HCT116 (cell line): ENCODE results near the gene IGF2BP3.

Experiments
- ATF3 ChIP-seq: IDR thresholded peaks from 2 replicates; pipeline ENCODE4 v1.6.1; 2012
- CBX3 ChIP-seq: IDR thresholded peaks from 2 replicates; pipeline ENCODE4 v1.6.1; 2012; ENCODE audit warnings: low read depth
- CTCF ChIP-seq, 3 experiments: fragments of 200-600 bp in 1 of 3; sonication (generic) in 1 of 3; IDR thresholded peaks in 2 of 3; conservative IDR thresholded peaks in 1 of 3; 2 replicates each; pipeline ENCODE4 v1.5.1; 2012 to 2017; ENCODE audit warnings: low read depth in 2 of 3, low read length in 2 of 3, antibody characterized with exemption in 1 of 3, borderline replicate concordance in 1 of 3, control low read depth in 1 of 3, mild to moderate bottlenecking in 1 of 3, mixed read lengths in 1 of 3, mixed run types in 1 of 3, moderate library complexity in 1 of 3; ENCODE audit not compliant: insufficient read depth in 1 of 3
- EZH2phosphoT487 ChIP-seq: fragments of 200-600 bp; IDR thresholded peaks from 2 replicates; pipeline ENCODE4 v1.6.1; 2018; ENCODE audit warnings: antibody characterized with exemption, borderline replicate concordance
- FOSL1 ChIP-seq: IDR thresholded peaks from 2 replicates; pipeline ENCODE4 v1.6.1; 2012; ENCODE audit warnings: low read depth
- POLR2A ChIP-seq: IDR thresholded peaks from 2 replicates; pipeline ENCODE4 v1.7.0; 2011; ENCODE audit warnings: borderline replicate concordance; ENCODE audit not compliant: insufficient read depth, insufficient read length; ENCODE audit errors: extremely low read depth
- POLR2AphosphoS5 ChIP-seq: IDR thresholded peaks from 2 replicates; pipeline ENCODE4 v1.6.1; 2011; ENCODE audit warnings: mild to moderate bottlenecking, low read depth, low read length, moderate library complexity
- RAD21 ChIP-seq: IDR thresholded peaks from 2 replicates; pipeline ENCODE4 v1.6.1; 2012; ENCODE audit warnings: low read depth, mild to moderate bottlenecking
- SRF ChIP-seq: IDR thresholded peaks from 2 replicates; pipeline ENCODE4 v1.6.1; 2012; ENCODE audit warnings: low read depth
- YY1 ChIP-seq: IDR thresholded peaks from 2 replicates; pipeline ENCODE4 v1.6.1; 2011; ENCODE audit warnings: low read length, low read depth, moderate library complexity, mild to moderate bottlenecking; ENCODE audit not compliant: insufficient replicate concordance; ENCODE audit errors: extremely low read depth
- ZNF274 ChIP-seq: fragments of 200-500 bp; sonication (Bioruptor generic); IDR thresholded peaks from 2 replicates; pipeline ENCODE4 v1.6.1; 2014; ENCODE audit warnings: mild to moderate bottlenecking, low read depth, low read length, inconsistent platforms
- TF ChIP-seq, protein P1 (sequence below): IDR thresholded peaks from 2 replicates; pipeline ENCODE4 v1.6.1; 2012; ENCODE audit warnings: low read depth
- TF ChIP-seq, protein P2 (sequence below): IDR thresholded peaks from 2 replicates; pipeline ENCODE4 v1.6.1; 2012

GRCh38 chr7:23332910-23333612, 137.2 kb downstream of the IGF2BP3 start:
- no peak for TF ChIP-seq CTCF (IDR thresholded peaks at IDR 0.05 in 2 of 3, conservative IDR thresholded peaks at IDR 0.05 in 1 of 3; ENCODE audit: borderline replicate concordance in 1 of 3, insufficient read depth in 1 of 3, low read depth in 2 of 3, low read length in 2 of 3)
- no peak for TF ChIP-seq POLR2AphosphoS5
- TF ChIP-seq ATF3, result no peak
- TF ChIP-seq, protein P1, sequence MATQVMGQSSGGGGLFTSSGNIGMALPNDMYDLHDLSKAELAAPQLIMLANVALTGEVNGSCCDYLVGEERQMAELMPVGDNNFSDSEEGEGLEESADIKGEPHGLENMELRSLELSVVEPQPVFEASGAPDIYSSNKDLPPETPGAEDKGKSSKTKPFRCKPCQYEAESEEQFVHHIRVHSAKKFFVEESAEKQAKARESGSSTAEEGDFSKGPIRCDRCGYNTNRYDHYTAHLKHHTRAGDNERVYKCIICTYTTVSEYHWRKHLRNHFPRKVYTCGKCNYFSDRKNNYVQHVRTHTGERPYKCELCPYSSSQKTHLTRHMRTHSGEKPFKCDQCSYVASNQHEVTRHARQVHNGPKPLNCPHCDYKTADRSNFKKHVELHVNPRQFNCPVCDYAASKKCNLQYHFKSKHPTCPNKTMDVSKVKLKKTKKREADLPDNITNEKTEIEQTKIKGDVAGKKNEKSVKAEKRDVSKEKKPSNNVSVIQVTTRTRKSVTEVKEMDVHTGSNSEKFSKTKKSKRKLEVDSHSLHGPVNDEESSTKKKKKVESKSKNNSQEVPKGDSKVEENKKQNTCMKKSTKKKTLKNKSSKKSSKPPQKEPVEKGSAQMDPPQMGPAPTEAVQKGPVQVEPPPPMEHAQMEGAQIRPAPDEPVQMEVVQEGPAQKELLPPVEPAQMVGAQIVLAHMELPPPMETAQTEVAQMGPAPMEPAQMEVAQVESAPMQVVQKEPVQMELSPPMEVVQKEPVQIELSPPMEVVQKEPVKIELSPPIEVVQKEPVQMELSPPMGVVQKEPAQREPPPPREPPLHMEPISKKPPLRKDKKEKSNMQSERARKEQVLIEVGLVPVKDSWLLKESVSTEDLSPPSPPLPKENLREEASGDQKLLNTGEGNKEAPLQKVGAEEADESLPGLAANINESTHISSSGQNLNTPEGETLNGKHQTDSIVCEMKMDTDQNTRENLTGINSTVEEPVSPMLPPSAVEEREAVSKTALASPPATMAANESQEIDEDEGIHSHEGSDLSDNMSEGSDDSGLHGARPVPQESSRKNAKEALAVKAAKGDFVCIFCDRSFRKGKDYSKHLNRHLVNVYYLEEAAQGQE, result no peak
- no peak for TF ChIP-seq ZNF274
- TF ChIP-seq POLR2A, result no peak
- no peak for TF ChIP-seq CBX3
- TF ChIP-seq, protein P2, sequence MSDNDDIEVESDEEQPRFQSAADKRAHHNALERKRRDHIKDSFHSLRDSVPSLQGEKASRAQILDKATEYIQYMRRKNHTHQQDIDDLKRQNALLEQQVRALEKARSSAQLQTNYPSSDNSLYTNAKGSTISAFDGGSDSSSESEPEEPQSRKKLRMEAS, result no peak
- no peak for TF ChIP-seq EZH2phosphoT487
- TF ChIP-seq YY1, result no peak
- no peak for TF ChIP-seq FOSL1
- no peak for TF ChIP-seq RAD21
- TF ChIP-seq SRF, result no peak
